ENCODE results near the gene AK6. TPM values are rescaled to one million over a fixed set of nuclear protein-coding genes. Genes with fewer than 3 reads are reported as not detected.

The AK6 gene
- total and polyA plus RNA-seq, 8 donors: 8.4 to 28.5 (median 14.5) TPM

- peaks cover 0 to 14% (median 0%) of the 10 kb centered on the region in 3 donors for H3K36me3 ChIP-seq
- FAIRE-seq (no peak), ATAC-seq (peak; percentile 44 to 69 (median 61))
Measured at GRCh38 chr5:69415584-69415958, 46.3 kb upstream of the AK6 start.

GRCh38 chr5:69414885-69415583 is 45.7 kb upstream of the AK6 start, which contains the start of gene MARVELD2:
MARVELD2 (plus strand) TSS chr5:69415116; CDS start chr5:69419386, 4,270 bp downstream.
- peaks cover 0 to 11% (median 4%) of the 10 kb centered on the region in 3 donors for H3K4me1 ChIP-seq
- no peaks in the 10 kb centered on the region for H3K9me3 ChIP-seq
- ATAC-seq (peak; percentile 93 to 97 (median 96)), DNase-seq (peak; percentile 96 to 98 (median 96)), FAIRE-seq (no peak)
- intact Hi-C loops (cut with DNase I): loop anchor here in 1 of 3 donors (5.0 kb wide), 1 partner anchor 37 kb away; no protein-coding TSS in a partner anchor
- H3K27me3 ChIP-seq: no peaks in the 10 kb centered on the region
- peaks cover 0 to 11% (median 0%) of the 10 kb centered on the region in 3 donors for H3K36me3 ChIP-seq
- peak within 1 kb of the TSS; percentile 82 to 91 (median 88) for H3K27ac ChIP-seq
- H3K4me3 ChIP-seq: peak within 1 kb of the TSS; percentile 38 to 66 (median 60)
- 4% methylated on average over 60 to 78 of the region's 78 CpGs for WGBS, 2 donors
- TF ChIP-seq CTCF (IDR thresholded peaks at IDR 0.05): peak; percentile 25 to 48 (median 34)

More at GRCh38 chr5:69415584-69415958, 46.3 kb upstream of the AK6 start:
- peak overlapping the region; percentile 38 to 66 (median 60) for H3K4me3 ChIP-seq
- no peak for TF ChIP-seq CTCF (IDR thresholded peaks at IDR 0.05)
- H3K4me1 ChIP-seq: peaks cover 0 to 12% (median 4%) of the 10 kb centered on the region in 3 donors
- intact Hi-C loops (cut with DNase I): loop anchor here in 1 of 3 donors (5.0 kb wide), 1 partner anchor 37 kb away; no protein-coding TSS in a partner anchor
- H3K27ac ChIP-seq: peak overlapping the region; percentile 82 to 91 (median 88)
- WGBS, 2 donors: 8 to 13% methylated on average over 18 of the region's 18 CpGs
- peak; percentile 26 to 66 (median 52) for DNase-seq
- no peaks in the 10 kb centered on the region for H3K9me3 ChIP-seq
- H3K27me3 ChIP-seq: no peaks in the 10 kb centered on the region

GRCh38 chr5:69404659-69405330 is 35.5 kb upstream of the AK6 start:
- Histone ChIP-seq H3K4me1 (no peaks in the 10 kb centered on the region), H3K4me3 (no peak overlapping the region), H3K36me3 (peaks cover 0 to 19% (median 3%) of the 10 kb centered on the region in 3 donors), H3K9me3 (no peaks in the 10 kb centered on the region), H3K27ac (no peak overlapping the region), H3K27me3 (no peaks in the 10 kb centered on the region)
- FAIRE-seq (no peak), ATAC-seq (no peak), DNase-seq (no peak)
- no peak for TF ChIP-seq CTCF (IDR thresholded peaks at IDR 0.05)
- 90% methylated on average over 15 of the region's 15 CpGs for WGBS, 2 donors
- intact Hi-C loops (cut with DNase I): no loop called here

GRCh38 chr5:69378376-69378775 is 9.1 kb upstream of the AK6 start:
- intact Hi-C loops (cut with DNase I): no loop called here
- Histone ChIP-seq H3K4me3 (no peak overlapping the region), H3K4me1 (no peaks in the 10 kb centered on the region), H3K36me3 (peaks cover 0 to 23% (median 0%) of the 10 kb centered on the region in 3 donors), H3K27me3 (no peaks in the 10 kb centered on the region), H3K9me3 (no peaks in the 10 kb centered on the region), H3K27ac (no peak overlapping the region)
- ATAC-seq (no peak), FAIRE-seq (no peak), DNase-seq (no peak)
- TF ChIP-seq CTCF (IDR thresholded peaks at IDR 0.05): no peak
